Gastroesophageal sphincter (tissue), 3 donors: ENCODE data around the gene NR3C2.

Experiments used
- EP300 ChIP-seq: sonication (generic); formaldehyde crosslinking; IDR thresholded peaks from one replicate; pipeline ENCODE4 v1.6.1; 2017; ENCODE audit warnings: antibody characterized with exemption, mild to moderate bottlenecking
- POLR2A ChIP-seq, 2 donors: fragments of 450-650 bp; IDR thresholded peaks; one replicate each; pipeline ENCODE4 v1.6.1; 2017; ENCODE audit warnings: antibody characterized with exemption in 2 of 2, mild to moderate bottlenecking in 2 of 2, moderate library complexity in 1 of 2
- POLR2AphosphoS5 ChIP-seq: sonication (generic); formaldehyde crosslinking; IDR thresholded peaks from one replicate; pipeline ENCODE4 v1.6.1; 2017; ENCODE audit warnings: antibody characterized with exemption
- TF ChIP-seq, protein P1 (sequence below), 4 experiments: fragments of 200-600 bp in 2 of 4; fragments of 450-650 bp in 2 of 4; sonication (generic) in 1 of 4; IDR thresholded peaks; one replicate each; pipeline ENCODE4 v1.5.1; 2017 to 2019; ENCODE audit warnings: antibody characterized with exemption in 4 of 4, mild to moderate bottlenecking in 2 of 4, moderate library complexity in 2 of 4

DNA sequence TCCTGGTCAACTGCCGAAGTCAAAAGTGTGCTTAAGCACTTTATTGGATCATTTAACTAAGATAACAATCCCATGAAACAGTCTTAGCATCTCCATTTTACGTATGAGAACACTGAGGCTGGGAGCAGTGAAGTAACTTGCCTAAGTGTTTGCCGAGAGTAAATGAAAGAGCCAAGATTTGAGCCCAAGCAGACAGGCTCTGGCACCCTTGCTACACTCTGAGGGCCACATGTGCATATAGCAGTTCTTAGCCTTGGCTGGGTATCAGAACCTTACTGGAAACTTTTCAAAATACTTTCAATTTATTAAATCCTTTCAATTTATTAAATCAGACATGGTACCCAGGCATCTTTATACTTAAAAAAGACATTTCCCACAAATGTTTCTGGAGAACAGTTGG is 225.9 kb downstream of the NR3C2 start:
- TF ChIP-seq, protein P1, sequence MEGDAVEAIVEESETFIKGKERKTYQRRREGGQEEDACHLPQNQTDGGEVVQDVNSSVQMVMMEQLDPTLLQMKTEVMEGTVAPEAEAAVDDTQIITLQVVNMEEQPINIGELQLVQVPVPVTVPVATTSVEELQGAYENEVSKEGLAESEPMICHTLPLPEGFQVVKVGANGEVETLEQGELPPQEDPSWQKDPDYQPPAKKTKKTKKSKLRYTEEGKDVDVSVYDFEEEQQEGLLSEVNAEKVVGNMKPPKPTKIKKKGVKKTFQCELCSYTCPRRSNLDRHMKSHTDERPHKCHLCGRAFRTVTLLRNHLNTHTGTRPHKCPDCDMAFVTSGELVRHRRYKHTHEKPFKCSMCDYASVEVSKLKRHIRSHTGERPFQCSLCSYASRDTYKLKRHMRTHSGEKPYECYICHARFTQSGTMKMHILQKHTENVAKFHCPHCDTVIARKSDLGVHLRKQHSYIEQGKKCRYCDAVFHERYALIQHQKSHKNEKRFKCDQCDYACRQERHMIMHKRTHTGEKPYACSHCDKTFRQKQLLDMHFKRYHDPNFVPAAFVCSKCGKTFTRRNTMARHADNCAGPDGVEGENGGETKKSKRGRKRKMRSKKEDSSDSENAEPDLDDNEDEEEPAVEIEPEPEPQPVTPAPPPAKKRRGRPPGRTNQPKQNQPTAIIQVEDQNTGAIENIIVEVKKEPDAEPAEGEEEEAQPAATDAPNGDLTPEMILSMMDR (IDR thresholded peaks at IDR 0.05): no peak
- TF ChIP-seq EP300: no peak
- no peak for TF ChIP-seq POLR2AphosphoS5
- no peak for TF ChIP-seq POLR2A (IDR thresholded peaks at IDR 0.05)
